Stimulated activated CD4-positive, alpha-beta T cell treated with anti-CD3 and anti-CD28 coated beads, Interleukin-4, amount 100 ng/mL, for 1 hour (primary cell): ENCODE measurements around the gene FAF1.

Experiments
- DNase-seq: peaks from one replicate; pipeline ENCODE4 v3.0.0-alpha.2; 2020

The FAF1 gene

DNA sequence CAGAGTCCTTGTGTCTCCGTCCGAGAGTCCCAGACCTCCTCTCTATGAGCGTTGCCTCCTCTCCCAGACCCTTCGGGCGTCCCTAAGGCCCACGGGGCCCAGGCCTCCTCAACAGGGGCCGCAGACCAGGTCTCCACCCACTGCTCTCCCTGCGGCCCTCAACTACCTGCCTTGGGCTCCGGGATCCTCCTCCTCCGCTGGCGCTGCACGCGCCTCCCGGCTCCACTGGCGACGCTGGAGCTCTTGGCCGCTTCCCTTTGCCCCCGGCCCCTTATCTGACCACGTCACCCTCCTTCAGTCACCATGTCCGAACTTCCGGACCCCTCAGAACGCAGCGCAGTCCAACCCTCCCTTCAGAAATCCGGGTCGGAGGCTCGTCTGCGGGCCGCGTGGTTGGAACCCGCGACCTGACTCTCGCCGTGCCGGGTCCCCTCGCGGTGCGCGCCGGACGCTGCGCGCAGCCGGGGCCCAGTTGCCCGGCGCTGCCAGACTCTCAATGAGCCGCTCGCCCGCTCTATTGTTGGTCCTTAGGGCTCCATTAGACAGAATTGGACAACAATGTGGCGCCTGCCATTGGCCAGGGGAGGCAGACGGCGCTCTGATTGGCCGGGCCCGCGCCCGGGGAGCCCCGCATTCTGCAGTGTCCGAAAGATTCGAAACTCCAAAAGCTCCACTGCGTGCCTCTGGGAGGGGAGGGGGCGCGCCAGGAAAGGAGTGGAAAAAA is 537.0 kb downstream of the FAF1 start, which contains the start of gene DMRTA2:
Gene DMRTA2 (minus strand): TSS at position 498 of the 724 bp plus-strand sequence. CDS start 1,907 bp downstream, outside the sequence.
- no peak for DNase-seq

DNA sequence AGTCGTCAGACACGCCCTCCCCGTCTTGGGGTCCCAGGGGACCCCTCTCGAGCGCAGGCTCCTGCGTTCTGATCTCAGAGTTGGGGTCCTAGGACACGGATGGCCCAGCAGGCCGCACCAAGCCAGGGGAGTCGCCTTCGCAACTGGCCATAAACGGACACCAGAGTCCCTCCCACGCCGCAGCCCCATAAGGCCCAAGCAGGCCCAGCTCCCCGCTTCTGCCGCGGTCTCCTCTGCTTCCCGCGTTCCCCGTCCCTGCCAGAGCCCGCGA is 537.5 kb downstream of the FAF1 start:
- no peak for DNase-seq

DNA sequence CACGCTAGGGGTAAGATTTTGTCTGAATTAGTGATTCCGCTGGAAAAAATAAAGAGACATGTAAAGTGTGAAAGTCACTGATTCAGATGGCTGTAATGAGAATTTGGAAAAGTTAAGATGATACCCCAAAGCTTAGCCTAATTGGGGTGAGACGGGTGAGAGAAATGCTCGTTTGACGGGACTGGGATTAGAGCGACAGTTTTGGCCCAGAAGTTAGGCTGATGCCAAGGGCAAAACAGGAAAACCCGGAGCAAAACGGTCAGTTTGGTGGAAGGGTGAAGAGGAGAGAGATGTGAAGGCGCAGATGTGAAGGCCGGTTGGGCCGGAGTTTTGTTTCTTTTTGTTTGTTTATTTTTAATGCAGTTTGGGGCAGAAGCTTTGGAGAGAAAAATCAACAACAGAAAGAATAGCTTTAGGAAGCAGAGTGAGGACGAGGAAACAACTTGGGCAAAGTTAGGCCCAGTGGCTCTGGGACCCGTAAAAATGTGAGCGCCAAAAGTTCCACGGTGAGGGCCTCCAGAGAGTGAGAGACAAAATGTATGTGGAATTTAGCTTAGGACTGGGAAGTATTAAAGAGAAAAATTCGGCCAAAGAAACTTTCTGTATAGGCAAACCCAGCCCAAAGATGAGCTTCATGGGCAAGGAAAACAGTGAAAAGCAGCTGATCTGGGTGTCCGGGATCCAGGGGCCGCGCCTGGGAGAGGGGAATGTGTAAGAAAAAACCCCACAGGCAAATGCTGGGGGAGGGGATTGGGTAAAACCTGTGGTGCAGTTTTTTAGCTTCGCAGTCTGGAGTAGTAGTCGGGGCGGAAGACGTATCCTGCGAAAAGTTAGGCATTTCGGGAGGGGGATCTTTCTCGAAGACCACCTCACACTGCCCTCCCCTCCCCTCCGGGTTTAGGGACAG is 538.0 kb downstream of the FAF1 start:
- no peak for DNase-seq

DNA sequence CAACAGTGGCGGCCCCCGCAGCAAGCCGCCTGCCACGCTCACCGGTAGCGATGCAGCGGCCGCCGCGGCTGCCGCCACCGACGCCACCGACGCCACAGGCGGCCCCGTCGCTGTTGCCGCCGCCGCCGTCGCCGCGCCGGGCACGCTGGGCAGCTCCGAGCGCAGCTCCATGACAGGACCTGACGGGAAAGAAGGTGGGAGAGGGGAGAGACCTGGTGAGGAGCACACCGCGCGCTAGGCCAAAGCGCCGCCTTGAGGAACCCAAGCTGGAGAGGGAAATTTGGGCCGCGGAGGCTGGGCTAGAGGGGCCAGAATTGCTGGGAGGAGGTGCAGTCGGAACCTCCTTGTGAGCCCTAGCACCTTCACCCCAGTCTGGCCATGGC is 538.7 kb downstream of the FAF1 start:
- no peak for DNase-seq

DNA sequence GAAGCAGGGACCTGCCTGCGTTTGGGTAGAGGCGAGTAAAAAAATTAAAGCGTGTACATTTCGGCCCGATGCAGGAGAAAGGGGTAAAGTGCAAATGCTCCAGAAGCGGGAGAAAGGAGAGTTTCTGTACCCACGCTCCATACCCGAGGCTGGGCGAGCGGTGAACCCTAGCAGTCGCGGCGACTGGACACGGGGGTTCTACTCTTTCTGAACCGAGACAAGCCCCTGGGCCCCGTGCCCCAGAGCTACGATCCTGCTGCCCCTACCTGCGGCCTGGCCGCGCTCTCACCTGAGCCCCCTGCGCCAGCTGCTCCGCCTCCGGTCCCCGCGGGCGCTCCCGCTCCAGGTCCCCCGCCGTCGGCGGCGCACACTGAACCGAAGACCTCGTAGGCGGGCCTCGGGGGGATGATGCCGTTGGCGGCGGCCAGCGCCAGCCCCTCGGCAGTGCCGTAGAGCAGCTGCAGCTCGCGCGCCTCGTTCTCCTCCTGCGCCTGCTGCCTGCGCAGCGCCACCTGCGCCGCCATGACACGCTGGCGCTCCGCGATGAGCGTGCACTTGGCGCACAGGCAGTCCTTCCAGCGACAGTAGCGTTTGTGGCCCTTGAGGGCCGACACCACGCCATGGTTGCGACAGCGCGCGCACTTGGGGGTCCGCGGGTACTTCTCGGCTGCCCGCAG is 539.2 kb downstream of the FAF1 start:
- no peak for DNase-seq

DNA sequence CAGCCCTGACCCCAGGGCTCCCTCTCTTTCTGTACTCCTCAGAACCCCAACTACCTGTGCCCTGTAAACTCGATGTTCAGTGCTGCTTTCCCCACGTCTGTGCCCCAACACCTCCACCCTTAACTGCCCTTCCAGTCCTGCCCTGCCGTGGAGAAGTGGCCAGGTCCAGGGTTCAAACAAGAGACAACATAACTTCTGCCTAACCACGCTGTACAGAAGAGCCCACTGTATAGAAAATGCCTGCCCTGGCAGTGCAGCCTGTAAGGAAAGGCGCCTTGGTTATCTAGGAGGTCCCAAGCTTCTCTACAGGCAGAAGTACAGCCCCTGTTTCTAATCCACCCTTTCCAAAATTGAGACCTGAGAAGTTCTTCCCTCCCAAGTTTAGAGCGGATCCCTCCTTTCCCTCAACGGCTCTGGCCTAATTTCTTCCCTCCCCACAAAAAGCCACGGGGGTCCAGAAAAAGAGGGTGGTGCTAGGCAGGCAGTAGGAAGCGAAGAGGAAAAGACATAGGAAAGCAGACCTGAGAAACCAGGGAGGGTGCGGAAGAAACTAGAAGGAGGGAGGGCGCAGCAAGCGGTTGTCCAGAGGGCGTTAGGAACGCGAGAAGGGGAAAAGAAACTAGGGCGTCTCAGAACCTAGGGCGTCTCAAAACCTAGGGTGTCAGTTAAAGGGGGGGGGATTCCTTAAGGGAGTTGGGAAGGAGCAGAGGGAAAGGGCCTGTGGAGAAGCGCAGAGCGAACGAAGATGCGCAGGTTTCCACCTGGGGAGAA is 540.0 kb downstream of the FAF1 start:
- no peak for DNase-seq

DNA sequence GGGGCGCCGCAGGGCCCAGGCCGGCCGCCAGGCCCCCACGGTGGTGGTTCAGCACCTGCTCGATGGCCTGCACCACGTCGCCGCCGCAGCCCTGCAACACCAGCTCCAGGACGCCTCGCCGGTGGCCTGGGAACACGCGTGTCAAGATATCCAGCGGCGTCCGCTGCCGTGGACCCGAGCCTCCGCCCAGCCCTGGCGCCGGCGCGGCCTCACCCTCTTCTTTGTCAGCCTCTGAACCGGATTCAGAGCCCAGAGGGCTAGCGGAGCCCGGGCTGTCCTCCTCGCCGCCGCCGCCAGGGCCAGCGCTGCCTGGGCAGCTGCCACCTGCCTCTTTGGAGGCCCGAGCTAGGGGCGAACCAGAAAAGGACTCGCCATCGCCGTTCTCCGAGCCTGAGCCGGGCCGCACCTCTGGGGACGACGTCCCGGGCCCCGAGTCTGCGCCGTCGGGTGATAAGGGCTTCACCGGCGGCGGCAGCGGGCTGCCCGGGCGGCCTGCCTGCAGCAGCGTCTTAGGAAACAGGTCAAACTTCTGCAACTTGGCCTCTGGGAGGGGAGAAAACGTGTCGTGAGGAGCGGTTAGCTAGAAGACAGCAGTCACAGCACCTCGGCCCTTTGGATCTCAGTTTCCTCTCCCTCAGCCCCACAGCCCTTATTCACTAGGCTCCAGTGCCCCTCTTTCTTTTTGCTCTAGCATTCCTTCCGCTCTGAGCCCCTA is 540.7 kb downstream of the FAF1 start:
- no peak for DNase-seq

DNA sequence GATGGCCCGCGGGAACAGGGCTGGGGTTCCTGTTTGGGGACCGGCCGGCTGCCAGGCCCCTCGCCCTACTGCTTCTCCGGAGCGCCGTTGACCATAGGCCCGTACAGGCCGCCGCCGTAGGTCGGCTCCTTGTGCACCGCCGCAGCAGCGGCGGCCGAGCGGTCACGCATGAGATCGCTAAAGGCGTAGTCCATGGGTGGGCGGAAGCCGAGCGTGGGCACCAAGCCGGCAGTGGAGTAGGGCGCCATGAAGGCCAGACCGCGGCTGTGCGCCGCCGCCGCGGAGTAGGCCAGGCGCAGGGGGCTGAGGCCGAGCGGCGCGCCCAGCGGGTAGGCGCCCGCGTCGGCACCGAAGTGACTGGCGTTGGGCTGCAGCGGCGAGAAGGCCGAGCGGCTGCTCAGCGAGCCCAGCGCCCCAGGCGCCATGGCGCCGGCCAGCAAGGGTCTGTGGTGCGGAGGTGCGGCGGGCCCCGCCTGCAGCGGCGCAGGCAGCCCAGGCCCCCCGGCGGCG is 541.4 kb downstream of the FAF1 start:
- DNase-seq: no peak

DNA sequence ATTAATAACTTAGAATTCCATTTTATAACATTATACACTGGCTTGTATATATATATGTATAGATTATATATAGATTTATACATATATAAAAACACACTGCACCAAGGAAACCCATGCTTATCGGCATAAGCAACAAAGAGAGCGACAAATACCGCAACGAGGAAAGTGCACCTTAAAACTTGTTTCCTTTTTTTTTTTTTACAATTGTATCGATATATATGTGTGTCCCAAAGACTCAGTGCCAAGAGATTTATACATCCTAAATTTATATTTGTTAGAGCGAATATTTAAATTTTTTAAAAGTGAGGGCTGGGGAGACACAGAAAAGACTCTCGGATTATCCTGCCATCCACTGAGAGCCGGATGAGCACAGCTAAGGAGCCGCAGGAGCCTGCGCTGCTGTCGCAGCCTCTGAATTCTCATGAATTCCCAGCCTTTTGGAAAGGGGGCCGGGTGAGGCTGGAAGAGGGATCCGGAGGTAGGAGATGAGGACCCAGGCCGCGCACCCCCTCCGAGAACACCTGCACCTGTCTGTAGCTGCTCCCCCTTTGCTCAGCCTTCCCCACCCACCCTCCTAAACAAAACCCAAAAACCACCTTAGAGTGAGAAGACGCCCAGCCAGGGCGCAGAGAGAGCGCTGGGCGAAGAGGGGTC is 542.0 kb downstream of the FAF1 start:
- no peak for DNase-seq

DNA sequence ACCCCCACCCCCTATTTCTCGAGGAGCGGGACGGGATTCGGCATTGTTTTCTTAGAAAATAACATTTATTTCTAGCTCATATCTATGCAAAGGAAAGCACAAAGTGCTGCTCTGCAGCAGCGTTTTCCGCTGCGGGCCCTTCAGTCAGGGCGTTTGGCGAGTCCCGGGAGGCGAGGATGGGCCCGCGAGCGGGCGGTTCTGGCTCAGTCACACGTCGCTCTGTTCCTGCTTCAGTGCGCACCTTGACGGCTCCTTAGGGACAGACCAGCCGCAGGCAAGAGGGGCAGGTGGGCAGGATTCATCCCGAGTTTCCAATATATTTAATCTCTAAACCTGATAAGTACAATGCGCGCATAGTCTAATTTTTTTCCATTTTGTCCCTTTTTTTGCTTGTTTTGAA is 542.6 kb downstream of the FAF1 start:
- DNase-seq: no peak

DNA sequence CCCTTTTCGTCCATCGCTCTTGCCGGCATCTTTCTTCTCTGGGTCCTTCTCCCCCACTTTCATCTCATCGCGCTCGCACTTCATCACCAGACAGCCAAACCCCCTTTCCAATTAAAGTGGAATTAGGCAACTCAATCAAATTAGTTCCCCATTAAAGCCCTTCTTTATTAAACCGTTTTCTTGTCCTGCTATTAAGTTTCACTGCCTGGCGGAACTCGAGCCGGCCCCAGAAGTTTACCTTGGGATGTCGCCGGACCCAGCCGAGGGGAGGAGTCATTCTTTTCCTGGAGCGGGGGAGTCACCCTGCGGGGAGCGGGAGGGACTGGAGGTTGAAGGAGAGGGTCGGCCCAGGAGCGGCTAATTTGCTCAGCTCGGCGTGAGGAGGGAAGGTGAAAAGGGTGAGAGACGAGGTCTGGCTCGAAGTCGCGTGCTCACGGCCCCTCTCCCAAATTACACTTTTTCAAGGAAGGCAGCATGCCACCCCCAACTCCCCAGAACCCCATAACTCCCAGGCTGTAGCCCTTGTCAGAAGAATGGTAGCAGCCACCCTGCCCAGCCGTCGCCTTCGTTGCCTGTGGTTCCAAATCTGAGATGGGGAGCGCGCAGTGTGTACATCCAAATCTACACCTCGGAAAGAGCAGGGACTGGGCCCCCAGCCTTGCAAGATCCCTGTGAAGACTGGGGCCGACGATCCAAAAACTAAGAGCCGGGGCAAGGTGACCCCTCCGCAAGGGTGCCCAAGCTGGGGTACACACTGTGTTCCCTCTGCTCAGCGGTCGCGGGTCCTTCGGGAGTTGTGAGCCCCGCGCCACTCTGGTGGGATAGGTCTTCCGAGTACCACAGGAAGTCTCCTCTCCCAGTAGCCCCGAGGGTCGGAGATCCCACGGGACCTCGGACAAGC is 543.3 kb downstream of the FAF1 start:
- DNase-seq: no peak

DNA sequence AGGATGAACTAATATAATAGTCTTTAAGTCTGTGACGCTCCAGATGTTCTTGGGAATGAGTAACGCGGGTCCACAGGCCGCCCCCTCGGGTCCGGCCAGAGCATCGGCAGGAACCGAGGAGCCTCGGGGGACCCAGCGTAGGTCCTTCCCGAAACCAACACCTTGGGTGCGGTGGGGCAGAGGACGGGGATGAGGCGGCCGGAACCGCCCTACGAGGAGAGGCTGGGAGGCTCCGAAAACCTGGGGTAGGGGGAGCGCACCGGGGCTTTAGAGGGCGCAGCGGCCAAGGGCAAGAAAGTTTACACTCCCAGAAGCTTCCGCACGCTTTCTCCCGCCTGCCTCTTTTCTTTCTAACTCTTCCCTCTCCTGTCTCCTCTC is 543.9 kb downstream of the FAF1 start:
- DNase-seq: no peak

DNA sequence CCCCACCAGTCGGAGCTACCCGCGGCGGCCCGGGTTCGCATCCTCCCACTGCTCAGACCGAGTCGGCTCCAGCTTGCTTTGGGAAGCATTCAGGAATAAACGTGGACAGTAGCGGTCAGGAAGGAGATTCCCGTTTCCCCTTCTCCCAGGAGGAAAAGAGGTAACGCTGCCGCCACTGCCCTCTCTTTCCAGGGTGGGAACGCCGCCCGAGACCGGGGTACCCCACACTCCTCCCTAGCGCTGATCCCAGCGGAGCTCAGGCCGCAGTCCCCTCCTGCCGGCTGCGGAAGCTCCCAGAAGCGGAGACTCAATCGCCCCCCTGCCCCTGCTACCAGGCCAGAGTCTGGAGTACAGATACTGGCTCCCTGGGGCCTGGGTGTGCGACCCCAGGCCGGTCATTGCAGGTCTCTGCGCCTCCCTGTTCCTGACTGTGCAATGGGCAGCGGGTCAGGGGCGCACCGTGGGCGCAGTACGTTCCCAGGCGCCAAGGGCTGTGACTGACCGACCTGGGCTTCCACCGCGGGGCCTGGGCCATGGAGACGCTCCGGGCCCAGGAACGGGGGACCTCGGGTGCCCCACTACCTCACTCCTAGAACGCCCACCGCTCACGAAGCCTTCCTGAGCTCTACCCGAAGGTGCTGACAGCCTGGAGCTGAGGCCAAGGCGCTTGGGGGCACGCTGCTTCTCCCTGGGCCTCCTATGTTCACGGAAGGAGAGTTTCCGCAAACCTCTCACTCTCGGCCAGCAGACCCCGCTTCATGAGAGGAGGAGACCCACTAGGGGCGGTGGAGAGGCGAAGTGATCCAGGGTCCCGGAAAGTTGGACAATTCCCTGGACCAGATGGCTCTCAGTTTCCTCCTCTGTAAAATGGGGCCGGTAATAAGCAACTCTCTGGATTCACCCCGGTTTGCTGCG is 544.6 kb downstream of the FAF1 start:
- no peak for DNase-seq

DNA sequence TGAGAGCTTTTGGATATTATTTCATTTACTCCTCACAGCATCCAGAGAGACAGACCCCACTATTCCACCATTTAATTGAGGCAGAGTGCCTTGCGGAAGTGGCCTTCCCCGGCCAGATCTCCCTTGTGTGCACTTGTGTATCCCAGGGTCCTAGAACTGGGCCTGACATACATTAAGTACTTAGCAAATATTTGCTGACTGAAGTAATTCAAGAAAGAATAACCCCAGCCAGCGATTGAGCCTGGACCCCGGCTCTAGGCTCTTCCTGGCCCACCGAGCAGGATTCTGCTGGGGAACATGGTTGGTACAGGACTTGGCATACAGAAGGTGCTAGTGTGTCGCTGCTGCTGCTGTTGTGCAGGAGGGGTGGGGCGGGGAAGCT is 545.2 kb downstream of the FAF1 start:
- no peak for DNase-seq

DNA sequence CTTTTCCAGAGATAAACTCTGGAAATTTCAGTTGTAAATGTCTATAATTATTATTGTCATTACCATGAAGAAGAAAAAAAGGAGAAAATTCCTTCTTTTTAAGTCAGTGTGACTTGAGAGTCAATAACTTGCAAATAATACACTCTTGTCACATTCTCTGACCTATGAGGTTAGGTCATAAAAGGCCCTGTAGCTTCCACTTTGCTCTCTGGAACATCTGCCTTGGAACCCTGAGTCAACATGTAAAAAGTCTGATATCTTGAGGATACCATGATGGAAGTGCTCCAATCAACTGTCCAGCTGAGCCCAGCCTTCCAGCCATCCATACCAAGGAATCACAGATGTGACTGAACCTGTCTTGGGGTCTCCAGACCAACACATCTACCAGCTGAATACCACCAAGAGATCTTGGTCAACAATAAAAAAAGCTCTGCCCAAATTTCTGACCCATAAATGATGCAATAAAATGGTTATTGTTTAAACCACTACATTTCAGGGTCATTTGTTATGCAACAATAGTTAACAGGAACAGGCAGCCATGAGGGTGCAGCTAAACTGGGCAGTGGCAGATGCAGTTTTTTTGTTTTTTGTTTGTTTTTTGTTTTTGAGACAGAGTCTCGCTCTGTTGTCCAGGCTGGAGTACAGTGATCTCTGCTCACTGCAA is 547.1 kb downstream of the FAF1 start:
- no peak for DNase-seq

DNA sequence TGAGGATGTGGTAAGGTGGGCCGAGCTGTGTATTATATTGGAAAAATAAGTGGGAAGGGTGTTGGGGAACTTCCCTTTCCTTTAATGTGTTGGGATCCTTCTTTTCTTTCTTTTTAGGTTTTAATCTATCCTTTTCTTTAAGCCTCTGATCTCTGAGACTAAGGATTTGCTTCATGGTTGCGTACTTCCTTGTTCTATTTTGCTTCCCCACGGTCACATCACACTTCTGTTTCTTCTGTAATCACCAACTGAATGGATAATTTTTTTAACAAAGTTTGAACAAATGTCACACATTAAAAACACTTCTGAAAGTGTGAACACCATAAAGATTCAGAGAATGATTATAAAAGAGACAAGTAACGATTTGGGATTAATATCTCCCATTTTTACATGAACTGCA is 554.3 kb downstream of the FAF1 start:
- DNase-seq: no peak

DNA sequence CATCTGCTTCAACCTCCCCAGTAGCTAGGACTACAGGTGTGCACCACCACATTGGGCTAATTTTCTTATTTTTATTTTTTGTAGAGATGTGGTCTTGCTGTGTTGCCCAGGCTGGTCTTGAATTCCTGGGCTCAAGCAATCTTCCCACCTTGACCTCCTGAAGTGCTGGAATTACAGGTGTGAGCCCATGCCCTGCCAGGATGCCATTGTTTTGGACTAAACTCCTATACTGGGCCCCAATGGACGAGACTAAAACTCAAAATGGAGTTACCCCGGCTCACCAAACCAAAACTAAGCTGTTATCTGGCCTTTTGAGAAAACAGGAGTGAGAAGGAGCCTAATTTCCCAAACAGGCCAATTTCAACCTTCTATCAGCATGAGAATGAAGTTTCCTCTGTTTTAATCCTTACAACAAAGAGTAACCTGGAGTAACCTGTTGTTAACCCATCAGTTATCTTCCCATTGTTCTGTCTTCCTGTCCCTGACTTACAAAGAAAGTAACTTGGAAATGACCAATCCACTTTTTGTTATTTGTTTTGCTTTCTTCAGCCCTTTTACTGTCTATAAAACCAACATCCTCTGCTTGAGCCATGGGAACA is 566.4 kb downstream of the FAF1 start:
- DNase-seq: no peak
